Type B pancreatic cell (in vitro differentiated cells): ENCODE measurements around the gene NAV2. TPM values are rescaled to one million over a fixed set of nuclear protein-coding genes. Genes with fewer than 3 reads are reported as not detected.

Source experiments
- DNase-seq: peaks from one replicate; pipeline ENCODE4 v3.0.0; 2021; ENCODE audit warnings: mixed read lengths; ENCODE audit not compliant: unreplicated experiment; ENCODE audit errors: extremely low spot score
- H3K27ac Mint-ChIP-seq: 2 replicates; pipeline ENCODE4 v1.8.0; 2021; ENCODE audit warnings: mild to moderate bottlenecking, mixed read lengths
- H3K27me3 Mint-ChIP-seq: 2 replicates; pipeline ENCODE4 v1.8.0; 2021; ENCODE audit warnings: mixed read lengths
- H3K36me3 Mint-ChIP-seq: 2 replicates; pipeline ENCODE4 v1.8.0; 2021; ENCODE audit warnings: mixed read lengths
- H3K4me1 Mint-ChIP-seq: one replicate; pipeline ENCODE4 v1.8.0; 2021; ENCODE audit warnings: mixed read lengths; ENCODE audit not compliant: unreplicated experiment
- H3K4me3 Mint-ChIP-seq: 2 replicates; pipeline ENCODE4 v1.8.0; 2021; ENCODE audit warnings: mild to moderate bottlenecking, mixed read lengths
- H3K9me3 Mint-ChIP-seq: 2 replicates; pipeline ENCODE4 v1.8.0; 2021; ENCODE audit warnings: mixed read lengths
- total RNA-seq: library from RNA; stranded (reverse); gene quantifications from 2 replicates; pipeline ENCODE4 v1.2.1, GENCODE V29; 2021; ENCODE audit warnings: low replicate concordance
- TF ChIP-seq, protein P1 (sequence below): fragments of 200-600 bp; sonication (generic); conservative IDR thresholded peaks from 2 replicates; pipeline ENCODE4 v1.5.0; 2021; ENCODE audit warnings: antibody characterized with exemption, mild to moderate bottlenecking

Gene NAV2
- total RNA-seq, 1 donor from 2014 or later, result 54.2 TPM

DNA sequence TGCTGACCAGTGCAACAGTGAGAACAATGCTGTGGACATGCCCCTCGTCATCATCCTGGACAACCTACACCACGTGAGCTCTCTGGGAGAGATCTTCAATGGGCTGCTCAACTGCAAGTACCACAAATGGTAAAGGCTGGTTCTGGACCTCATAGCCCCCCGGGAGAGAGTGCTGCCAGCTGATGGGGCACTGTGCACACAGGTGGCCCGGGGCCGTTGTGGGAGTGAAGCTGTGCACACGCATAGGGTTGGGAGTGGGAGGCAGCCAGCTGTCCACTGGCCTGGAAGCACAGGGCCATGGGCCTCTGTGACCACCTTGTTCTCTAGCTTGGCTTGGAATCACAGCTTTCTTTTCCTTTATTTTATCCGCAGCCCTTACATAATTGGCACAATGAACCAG lies 390.6 kb downstream of the NAV2 start:
- no peaks in the 10 kb centered on the region for H3K27me3 Mint-ChIP-seq
- TF ChIP-seq, protein P1, sequence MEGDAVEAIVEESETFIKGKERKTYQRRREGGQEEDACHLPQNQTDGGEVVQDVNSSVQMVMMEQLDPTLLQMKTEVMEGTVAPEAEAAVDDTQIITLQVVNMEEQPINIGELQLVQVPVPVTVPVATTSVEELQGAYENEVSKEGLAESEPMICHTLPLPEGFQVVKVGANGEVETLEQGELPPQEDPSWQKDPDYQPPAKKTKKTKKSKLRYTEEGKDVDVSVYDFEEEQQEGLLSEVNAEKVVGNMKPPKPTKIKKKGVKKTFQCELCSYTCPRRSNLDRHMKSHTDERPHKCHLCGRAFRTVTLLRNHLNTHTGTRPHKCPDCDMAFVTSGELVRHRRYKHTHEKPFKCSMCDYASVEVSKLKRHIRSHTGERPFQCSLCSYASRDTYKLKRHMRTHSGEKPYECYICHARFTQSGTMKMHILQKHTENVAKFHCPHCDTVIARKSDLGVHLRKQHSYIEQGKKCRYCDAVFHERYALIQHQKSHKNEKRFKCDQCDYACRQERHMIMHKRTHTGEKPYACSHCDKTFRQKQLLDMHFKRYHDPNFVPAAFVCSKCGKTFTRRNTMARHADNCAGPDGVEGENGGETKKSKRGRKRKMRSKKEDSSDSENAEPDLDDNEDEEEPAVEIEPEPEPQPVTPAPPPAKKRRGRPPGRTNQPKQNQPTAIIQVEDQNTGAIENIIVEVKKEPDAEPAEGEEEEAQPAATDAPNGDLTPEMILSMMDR, result no peak
- H3K27ac Mint-ChIP-seq, result no peak overlapping the region
- H3K4me1 Mint-ChIP-seq, result no peaks in the 10 kb centered on the region
- H3K36me3 Mint-ChIP-seq, result peaks cover 42% of the 10 kb centered on the region
- H3K9me3 Mint-ChIP-seq, result no peaks in the 10 kb centered on the region
- H3K4me3 Mint-ChIP-seq, result no peak overlapping the region
- DNase-seq, result no peak

DNA sequence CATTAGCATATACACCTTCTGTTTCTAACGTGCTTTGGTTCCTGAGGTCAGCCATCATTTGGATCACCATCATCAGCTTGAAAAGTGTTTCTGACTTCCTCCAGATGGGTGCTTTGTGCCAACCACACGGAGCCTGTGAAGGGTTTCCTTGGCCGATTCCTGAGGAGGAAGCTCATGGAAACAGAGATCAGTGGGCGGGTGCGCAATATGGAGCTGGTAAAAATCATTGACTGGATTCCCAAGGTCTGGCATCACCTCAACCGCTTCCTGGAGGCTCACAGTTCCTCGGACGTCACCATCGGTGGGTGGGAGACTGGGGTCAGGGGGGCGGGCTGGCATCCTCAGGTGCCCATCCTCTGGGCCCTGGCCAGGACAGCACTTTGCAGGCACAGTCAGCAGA lies 392.8 kb downstream of the NAV2 start:
- H3K4me3 Mint-ChIP-seq, result no peak overlapping the region
- no peak overlapping the region for H3K27ac Mint-ChIP-seq
- H3K9me3 Mint-ChIP-seq, result no peaks in the 10 kb centered on the region
- peaks cover 27% of the 10 kb centered on the region for H3K36me3 Mint-ChIP-seq
- no peaks in the 10 kb centered on the region for H3K27me3 Mint-ChIP-seq
- no peaks in the 10 kb centered on the region for H3K4me1 Mint-ChIP-seq
- TF ChIP-seq, protein P1, result no peak
- DNase-seq, result no peak

DNA sequence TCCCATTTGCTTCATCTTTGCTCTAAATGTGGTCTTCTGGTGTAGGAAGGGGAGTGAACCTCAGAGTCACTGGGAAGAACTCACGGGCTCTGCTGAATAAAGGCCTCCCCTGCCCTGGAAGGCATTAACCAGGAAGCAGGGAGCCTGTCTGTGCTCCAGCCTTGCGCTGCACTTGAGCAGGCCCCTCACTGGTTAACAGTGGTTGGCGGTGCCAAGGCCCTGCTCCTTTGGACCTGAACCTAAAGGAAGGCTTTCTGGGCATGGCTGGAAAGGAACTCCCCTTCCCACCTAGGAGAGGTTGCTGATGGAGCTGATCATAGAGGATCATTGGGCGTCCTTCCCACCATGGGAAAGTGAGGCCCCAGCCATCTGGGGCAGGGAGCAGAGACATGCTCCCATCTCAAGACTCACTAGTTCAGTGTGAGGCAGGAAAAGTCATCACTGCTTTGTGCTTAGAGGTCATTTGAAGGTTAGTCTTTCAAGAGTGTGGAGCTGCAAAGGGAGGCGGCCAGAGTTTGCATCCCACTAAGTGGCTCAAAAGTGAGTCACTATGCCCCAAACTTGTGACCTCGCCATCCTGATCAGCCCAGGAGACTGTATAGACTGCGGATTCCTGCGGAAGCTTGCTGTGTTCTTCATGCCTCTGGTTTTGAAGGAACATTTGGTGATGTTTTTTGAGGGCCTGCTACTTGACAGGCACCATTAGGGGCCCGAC lies 397.3 kb downstream of the NAV2 start:
- H3K36me3 Mint-ChIP-seq, result peaks cover 17% of the 10 kb centered on the region
- H3K4me3 Mint-ChIP-seq, result no peak overlapping the region
- TF ChIP-seq, protein P1, result no peak
- H3K9me3 Mint-ChIP-seq, result no peaks in the 10 kb centered on the region
- no peaks in the 10 kb centered on the region for H3K27me3 Mint-ChIP-seq
- no peak overlapping the region for H3K27ac Mint-ChIP-seq
- no peak for DNase-seq
- no peaks in the 10 kb centered on the region for H3K4me1 Mint-ChIP-seq

DNA sequence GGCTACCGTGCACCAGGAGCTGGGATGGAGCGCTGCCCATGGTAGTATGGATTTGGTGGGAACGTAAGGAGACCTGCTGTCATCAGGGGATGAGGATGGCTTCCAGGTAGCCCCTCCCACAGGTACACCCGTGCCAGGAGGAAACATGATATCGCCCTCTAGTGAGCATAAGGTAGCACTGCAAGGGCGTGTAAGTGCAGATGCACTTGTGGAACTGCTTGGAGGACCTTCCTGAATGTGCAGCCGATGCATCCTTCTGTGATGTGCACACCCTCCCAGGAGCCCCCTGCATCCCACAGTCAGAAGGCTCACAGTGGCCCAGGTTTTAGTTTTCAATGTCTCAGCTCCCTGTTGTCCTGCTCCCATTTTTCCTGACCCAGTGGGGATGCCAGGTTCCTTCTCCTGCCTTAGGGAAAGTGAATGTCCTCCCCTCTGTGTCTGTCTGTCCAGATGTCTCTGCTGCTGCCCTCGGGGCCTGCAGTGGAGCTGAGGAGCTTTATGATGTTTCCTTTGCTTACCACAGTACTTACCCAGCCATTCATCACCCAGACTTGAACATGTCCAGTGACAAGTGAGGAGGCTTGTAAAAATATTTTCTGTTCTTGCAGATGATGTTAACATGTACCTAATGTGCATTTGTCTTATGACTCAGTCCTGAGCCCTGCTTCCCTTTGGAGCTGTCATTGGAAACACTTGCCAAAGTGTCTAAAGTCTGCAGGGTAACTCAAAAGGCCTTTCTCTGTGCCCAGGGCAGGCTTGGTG lies 398.5 kb downstream of the NAV2 start:
- no peaks in the 10 kb centered on the region for H3K4me1 Mint-ChIP-seq
- H3K4me3 Mint-ChIP-seq, result no peak overlapping the region
- no peaks in the 10 kb centered on the region for H3K27me3 Mint-ChIP-seq
- H3K27ac Mint-ChIP-seq, result peak overlapping the region; percentile 8
- TF ChIP-seq, protein P1, result peak; percentile 89
- no peak for DNase-seq
- no peaks in the 10 kb centered on the region for H3K9me3 Mint-ChIP-seq
- H3K36me3 Mint-ChIP-seq, result peaks cover 14% of the 10 kb centered on the region

DNA sequence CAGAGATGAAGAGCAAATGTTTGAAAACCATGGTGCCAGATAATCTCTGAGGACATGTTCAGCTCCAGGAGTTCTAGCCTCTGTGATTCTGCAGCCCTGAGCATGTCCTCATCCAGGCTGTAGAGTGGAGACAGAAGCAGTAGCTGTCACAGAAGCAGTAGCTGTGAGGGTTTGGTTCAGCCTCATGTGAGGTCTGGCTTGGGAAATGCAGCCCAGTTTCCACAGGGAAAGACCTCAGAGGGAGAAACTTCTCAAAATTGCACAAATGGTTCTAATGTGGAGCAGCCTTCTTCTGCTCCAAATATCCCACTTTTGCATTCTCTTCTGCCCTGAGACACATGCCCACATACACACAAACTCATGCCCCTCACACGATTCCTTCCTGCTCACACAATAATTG lies 399.2 kb downstream of the NAV2 start:
- Mint-ChIP-seq H3K27me3 (no peaks in the 10 kb centered on the region), H3K27ac (peak overlapping the region; percentile 30), H3K36me3 (peaks cover 15% of the 10 kb centered on the region), H3K9me3 (no peaks in the 10 kb centered on the region), H3K4me3 (no peak overlapping the region), H3K4me1 (no peaks in the 10 kb centered on the region)
- TF ChIP-seq, protein P1, result no peak
- no peak for DNase-seq
